Smooth muscle cell (in vitro differentiated cells): ENCODE results near the gene ZNF365. TPM values are rescaled to one million over a fixed set of nuclear protein-coding genes. Genes with fewer than 3 reads are reported as not detected.
A peak's percentile ranks its signal among the peaks of the same experiment; 100 is the strongest.

Source experiments
- DNase-seq: peaks from one replicate; lab custom pipeline; 2025; ENCODE audit not compliant: unreplicated experiment; lab: John Stamatoyannopoulos, UW
- H2AFZ ChIP-seq: fragments of 200-600 bp; sonication (generic); 2 replicates; pipeline ENCODE4 v1.6.0; 2016; ENCODE audit warnings: antibody characterized with exemption, low read depth, mild to moderate bottlenecking
- H3F3A ChIP-seq: fragments of 200-600 bp; sonication (generic); 2 replicates; pipeline ENCODE4 v1.6.0; 2017; ENCODE audit warnings: antibody characterized with exemption, low read depth
- H3K27ac ChIP-seq: fragments of 200-600 bp; sonication (generic); 2 replicates; pipeline ENCODE4 v1.5.1; 2016; ENCODE audit warnings: low read depth, mild to moderate bottlenecking
- H3K27me3 ChIP-seq: fragments of 200-600 bp; sonication (generic); 2 replicates; pipeline ENCODE4 v1.6.1; 2016; ENCODE audit warnings: low read depth, mild to moderate bottlenecking
- H3K36me3 ChIP-seq: fragments of 200-600 bp; sonication (generic); 2 replicates; pipeline ENCODE4 v1.5.1; 2016; ENCODE audit warnings: low read depth
- H3K4me1 ChIP-seq: fragments of 200-600 bp; sonication (generic); 2 replicates; pipeline ENCODE4 v1.5.1; 2016; ENCODE audit warnings: low read depth
- H3K4me2 ChIP-seq: fragments of 200-600 bp; sonication (generic); 2 replicates; pipeline ENCODE4 v1.6.0; 2016; ENCODE audit warnings: mild to moderate bottlenecking
- H3K4me3 ChIP-seq: fragments of 200-600 bp; sonication (generic); 2 replicates; pipeline ENCODE4 v1.5.1; 2016; ENCODE audit warnings: mild to moderate bottlenecking
- H3K79me2 ChIP-seq: fragments of 200-600 bp; sonication (generic); 2 replicates; pipeline ENCODE4 v1.6.0; 2016; ENCODE audit warnings: low read depth, mild to moderate bottlenecking
- H3K9ac ChIP-seq: fragments of 200-600 bp; sonication (generic); 2 replicates; pipeline ENCODE4 v1.6.0; 2016; ENCODE audit warnings: low read depth
- H3K9me3 ChIP-seq: fragments of 200-600 bp; sonication (generic); replicated peaks from 2 replicates; pipeline ENCODE4 v1.5.1; 2016; ENCODE audit warnings: low read depth
- H4K20me1 ChIP-seq: fragments of 200-600 bp; sonication (generic); 2 replicates; pipeline ENCODE4 v1.6.0; 2016; ENCODE audit warnings: low read depth
- WGBS: methylation state at CpG from one replicate; pipeline ENCODE4 v1.1.7; 2016; ENCODE audit warnings: low lambda C conversion rate; 5-methylcytosine and 5-hydroxymethylcytosine counted together
- polyA plus RNA-seq: library from polyadenylated mRNA; unstranded; fragments of >200 nt; fragmentation: Nextera tagmentation; extraction: Ambion mirVana; gene quantifications from 2 replicates; pipeline ENCODE4 v1.2.1, GENCODE V29; 2016
- total RNA-seq: library from RNA; depleted of rRNA; stranded (reverse); fragments of >200 nt; gene quantifications from 2 replicates; pipeline ENCODE4 v1.2.3, GENCODE V29; 2014
- TF ChIP-seq, protein P1 (sequence below): fragments of 200-600 bp; sonication (generic); IDR thresholded peaks from 2 replicates; pipeline ENCODE4 v1.5.1; 2017; ENCODE audit warnings: borderline replicate concordance, mild to moderate bottlenecking, antibody characterized with exemption; ENCODE audit not compliant: insufficient read depth, poor library complexity, severe bottlenecking

The ZNF365 gene
- total RNA-seq, result 3.1 and 3.7 TPM in 2 replicates
- 1.9 and 2.0 TPM in 2 replicates for polyA plus RNA-seq

- Histone ChIP-seq H3K79me2 (no peaks in the 10 kb centered on the region), H2AFZ (peak within 1 kb of the TSS; percentile 93), H3K27me3 (no peaks in the 10 kb centered on the region), H3K27ac (no peak within 1 kb of the TSS), H3K4me2 (peak within 1 kb of the TSS; percentile 94), H4K20me1 (no peaks in the 10 kb centered on the region), H3K9ac (no peak within 1 kb of the TSS), H3K4me3 (peak within 1 kb of the TSS; percentile 64), H3K36me3 (no peaks in the 10 kb centered on the region), H3K9me3 (no peaks in the 10 kb centered on the region), H3F3A (peaks cover under 1% of the 10 kb centered on the region), H3K4me1 (no peaks in the 10 kb centered on the region)
- 4% methylated on average over 55 of the region's 73 CpGs for WGBS
- no peak for DNase-seq
- TF ChIP-seq, protein P1, sequence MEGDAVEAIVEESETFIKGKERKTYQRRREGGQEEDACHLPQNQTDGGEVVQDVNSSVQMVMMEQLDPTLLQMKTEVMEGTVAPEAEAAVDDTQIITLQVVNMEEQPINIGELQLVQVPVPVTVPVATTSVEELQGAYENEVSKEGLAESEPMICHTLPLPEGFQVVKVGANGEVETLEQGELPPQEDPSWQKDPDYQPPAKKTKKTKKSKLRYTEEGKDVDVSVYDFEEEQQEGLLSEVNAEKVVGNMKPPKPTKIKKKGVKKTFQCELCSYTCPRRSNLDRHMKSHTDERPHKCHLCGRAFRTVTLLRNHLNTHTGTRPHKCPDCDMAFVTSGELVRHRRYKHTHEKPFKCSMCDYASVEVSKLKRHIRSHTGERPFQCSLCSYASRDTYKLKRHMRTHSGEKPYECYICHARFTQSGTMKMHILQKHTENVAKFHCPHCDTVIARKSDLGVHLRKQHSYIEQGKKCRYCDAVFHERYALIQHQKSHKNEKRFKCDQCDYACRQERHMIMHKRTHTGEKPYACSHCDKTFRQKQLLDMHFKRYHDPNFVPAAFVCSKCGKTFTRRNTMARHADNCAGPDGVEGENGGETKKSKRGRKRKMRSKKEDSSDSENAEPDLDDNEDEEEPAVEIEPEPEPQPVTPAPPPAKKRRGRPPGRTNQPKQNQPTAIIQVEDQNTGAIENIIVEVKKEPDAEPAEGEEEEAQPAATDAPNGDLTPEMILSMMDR, result no peak
These were observed at the start of gene ZNF365 for GRCh38 chr10:62373995-62374861. Gene ZNF365 (plus strand): TSS chr10:62374369. CDS start chr10:62376194, 1,825 bp downstream.

DNA sequence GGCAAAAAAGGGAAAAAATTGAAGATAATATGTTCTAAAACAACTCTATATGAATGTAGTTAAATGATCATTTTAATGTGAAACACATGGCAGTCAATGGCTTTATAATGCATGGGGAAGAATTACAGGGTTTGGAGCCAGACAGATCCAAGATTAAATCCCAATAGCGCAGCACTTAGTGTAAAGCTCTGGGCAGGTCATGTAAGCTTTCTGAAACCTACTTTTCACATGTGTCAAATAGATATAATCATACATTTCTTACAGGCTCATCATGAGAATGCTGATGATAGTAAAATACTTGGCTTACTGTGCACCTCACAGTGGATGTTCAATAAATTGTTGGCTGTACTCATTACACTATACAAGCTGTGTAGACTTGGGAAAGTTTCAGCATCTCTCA lies 48.0 kb upstream of the ZNF365 start:
- DNase-seq, result no peak
- Histone ChIP-seq H3K27me3 (no peaks in the 10 kb centered on the region), H3K4me2 (no peak overlapping the region), H3F3A (no peaks in the 10 kb centered on the region), H3K4me1 (no peaks in the 10 kb centered on the region), H3K4me3 (no peak overlapping the region), H4K20me1 (no peaks in the 10 kb centered on the region), H3K36me3 (no peaks in the 10 kb centered on the region), H3K79me2 (no peaks in the 10 kb centered on the region), H2AFZ (no peak overlapping the region), H3K9ac (no peak overlapping the region), H3K9me3 (no peaks in the 10 kb centered on the region), H3K27ac (no peak overlapping the region)
- TF ChIP-seq, protein P1, result no peak
- 93% methylated on average over 1 of the region's 1 CpG for WGBS

GRCh38 chr10:62327885-62328284 lies 46.3 kb upstream of the ZNF365 start:
- H3F3A ChIP-seq, result no peaks in the 10 kb centered on the region
- H3K9ac ChIP-seq, result no peak overlapping the region
- no peak overlapping the region for H2AFZ ChIP-seq
- no peaks in the 10 kb centered on the region for H3K79me2 ChIP-seq
- H4K20me1 ChIP-seq, result no peaks in the 10 kb centered on the region
- no peaks in the 10 kb centered on the region for H3K27me3 ChIP-seq
- no peaks in the 10 kb centered on the region for H3K4me1 ChIP-seq
- WGBS, result 75% methylated on average over 3 of the region's 3 CpGs
- TF ChIP-seq, protein P1, result no peak
- no peak overlapping the region for H3K4me2 ChIP-seq
- H3K9me3 ChIP-seq, result peaks cover 5% of the 10 kb centered on the region
- no peak for DNase-seq
- H3K36me3 ChIP-seq, result no peaks in the 10 kb centered on the region
- H3K4me3 ChIP-seq, result no peak overlapping the region
- H3K27ac ChIP-seq, result no peak overlapping the region
